AG09309 (cell line): ENCODE measurements around the gene UACA.

Experiments
- DNase-seq: peaks from one replicate; pipeline ENCODE4 v3.0.0-alpha.2; 2010; ENCODE audit warnings: low read depth
- H3K4me3 ChIP-seq: 2 replicates; pipeline ENCODE4 v1.5.1; 2011; ENCODE audit warnings: mild to moderate bottlenecking, low read depth, low read length, moderate library complexity; ENCODE audit not compliant: control insufficient read depth
- TF ChIP-seq, protein P1 (sequence below): IDR thresholded peaks from 2 replicates; pipeline ENCODE4 v1.5.1; 2011; ENCODE audit warnings: mild to moderate bottlenecking, low read depth, low read length, inconsistent platforms; ENCODE audit not compliant: insufficient read depth, control insufficient read depth; ENCODE audit errors: missing control alignments

The UACA gene

DNA sequence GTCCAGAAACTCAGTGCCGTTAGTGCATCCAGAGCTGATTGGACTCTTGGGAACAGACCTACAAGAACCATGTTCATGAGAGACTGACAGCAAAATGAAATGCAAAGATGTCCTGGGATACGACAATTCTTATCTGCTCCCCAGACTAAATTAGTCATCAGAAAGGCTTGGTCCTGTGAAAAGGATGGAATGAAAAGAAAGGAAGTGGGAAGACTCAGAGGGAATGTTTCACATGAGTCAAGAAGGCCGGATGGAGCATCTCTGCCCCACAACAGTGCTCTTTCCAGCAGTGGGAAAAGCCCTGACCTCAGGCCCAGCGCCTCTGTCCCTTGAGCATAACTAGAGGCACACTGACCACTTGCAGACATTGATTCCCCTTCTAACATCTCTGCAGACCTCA, 39.3 kb upstream of the UACA start:
- no peak for DNase-seq
- H3K4me3 ChIP-seq = no peak overlapping the region
- TF ChIP-seq, protein P1, sequence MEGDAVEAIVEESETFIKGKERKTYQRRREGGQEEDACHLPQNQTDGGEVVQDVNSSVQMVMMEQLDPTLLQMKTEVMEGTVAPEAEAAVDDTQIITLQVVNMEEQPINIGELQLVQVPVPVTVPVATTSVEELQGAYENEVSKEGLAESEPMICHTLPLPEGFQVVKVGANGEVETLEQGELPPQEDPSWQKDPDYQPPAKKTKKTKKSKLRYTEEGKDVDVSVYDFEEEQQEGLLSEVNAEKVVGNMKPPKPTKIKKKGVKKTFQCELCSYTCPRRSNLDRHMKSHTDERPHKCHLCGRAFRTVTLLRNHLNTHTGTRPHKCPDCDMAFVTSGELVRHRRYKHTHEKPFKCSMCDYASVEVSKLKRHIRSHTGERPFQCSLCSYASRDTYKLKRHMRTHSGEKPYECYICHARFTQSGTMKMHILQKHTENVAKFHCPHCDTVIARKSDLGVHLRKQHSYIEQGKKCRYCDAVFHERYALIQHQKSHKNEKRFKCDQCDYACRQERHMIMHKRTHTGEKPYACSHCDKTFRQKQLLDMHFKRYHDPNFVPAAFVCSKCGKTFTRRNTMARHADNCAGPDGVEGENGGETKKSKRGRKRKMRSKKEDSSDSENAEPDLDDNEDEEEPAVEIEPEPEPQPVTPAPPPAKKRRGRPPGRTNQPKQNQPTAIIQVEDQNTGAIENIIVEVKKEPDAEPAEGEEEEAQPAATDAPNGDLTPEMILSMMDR = no peak

DNA sequence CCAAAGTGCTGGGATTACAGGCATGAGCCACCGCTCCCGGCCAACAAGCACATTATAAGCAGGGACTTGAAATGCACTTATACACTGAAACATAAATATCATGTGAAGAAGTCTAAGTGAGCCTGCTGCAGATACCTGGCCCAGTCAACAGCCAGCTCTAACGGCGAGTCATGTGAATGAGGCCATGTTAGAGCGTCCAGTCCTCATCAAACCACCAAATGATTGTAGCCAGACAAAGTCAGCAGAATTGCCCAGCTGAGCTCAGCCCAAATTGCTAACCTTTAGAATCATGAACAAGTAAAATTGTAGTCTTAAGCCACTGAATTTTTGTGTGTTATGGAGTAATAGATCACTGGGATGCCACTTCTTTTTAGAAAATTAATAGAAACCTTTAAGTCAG, 37.8 kb upstream of the UACA start:
- no peak for DNase-seq
- TF ChIP-seq, protein P1 = no peak
- no peak overlapping the region for H3K4me3 ChIP-seq

DNA sequence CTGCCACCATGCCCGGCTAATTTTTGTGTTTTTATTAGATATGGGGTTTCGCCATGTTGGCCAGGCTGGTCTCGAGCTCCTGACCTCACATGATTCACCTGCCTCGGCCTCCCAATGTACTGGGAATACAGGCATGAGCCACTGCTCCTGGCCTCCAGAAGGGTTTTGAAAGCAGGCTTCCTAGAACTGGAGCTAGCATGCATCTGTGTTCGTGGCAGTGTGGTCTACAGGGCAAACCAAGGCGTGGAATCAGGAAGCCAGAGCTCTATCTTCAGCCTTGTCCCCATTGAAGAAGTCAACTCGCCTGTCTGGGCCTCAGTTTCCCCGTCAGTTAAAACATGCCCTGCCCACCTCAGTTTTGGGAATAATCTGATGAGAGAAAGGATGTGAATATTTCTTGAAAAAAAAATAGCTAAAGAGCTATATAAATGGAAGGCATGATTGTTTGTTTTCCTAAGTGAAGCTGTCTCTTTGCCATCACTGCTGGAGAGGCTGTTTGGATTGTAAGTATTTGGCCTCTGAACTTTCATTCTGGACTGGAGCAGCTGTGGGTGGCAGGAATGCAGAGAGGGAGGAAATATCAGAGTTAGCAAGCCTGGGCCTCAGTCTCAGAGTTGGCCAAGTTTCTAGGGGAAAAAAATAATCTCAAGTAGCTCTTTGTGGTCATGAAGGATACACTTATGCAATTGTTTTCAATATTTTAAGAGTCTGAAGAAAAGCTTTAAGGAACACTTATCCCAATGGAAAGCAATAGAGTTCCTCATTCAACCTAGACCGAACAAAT, 36.5 kb upstream of the UACA start:
- TF ChIP-seq, protein P1 = no peak
- DNase-seq = peak; percentile 96

DNA sequence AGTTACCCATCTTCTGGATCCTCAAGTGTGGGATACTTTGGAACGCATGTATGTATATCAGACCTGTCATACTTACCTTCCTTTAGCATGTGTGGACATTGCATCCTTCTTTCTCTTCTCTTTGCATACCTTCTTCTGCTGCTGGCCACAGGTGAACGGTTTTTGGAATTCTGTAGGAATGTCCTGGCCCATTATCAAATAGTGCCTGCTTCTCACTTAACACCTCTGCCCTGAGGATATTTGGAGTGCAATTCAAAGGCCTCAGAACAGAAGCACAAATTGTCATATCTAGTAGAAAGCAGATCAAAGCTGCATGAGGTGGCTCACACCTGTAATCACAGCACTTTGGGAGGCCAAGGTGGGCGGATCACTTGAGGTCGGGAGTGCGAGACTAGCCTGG, 34.1 kb upstream of the UACA start:
- no peak for DNase-seq
- H3K4me3 ChIP-seq = no peak overlapping the region
- TF ChIP-seq, protein P1 = no peak

More for the DNA sequence above, 36.5 kb upstream of the UACA start:
- no peak overlapping the region for H3K4me3 ChIP-seq

DNA sequence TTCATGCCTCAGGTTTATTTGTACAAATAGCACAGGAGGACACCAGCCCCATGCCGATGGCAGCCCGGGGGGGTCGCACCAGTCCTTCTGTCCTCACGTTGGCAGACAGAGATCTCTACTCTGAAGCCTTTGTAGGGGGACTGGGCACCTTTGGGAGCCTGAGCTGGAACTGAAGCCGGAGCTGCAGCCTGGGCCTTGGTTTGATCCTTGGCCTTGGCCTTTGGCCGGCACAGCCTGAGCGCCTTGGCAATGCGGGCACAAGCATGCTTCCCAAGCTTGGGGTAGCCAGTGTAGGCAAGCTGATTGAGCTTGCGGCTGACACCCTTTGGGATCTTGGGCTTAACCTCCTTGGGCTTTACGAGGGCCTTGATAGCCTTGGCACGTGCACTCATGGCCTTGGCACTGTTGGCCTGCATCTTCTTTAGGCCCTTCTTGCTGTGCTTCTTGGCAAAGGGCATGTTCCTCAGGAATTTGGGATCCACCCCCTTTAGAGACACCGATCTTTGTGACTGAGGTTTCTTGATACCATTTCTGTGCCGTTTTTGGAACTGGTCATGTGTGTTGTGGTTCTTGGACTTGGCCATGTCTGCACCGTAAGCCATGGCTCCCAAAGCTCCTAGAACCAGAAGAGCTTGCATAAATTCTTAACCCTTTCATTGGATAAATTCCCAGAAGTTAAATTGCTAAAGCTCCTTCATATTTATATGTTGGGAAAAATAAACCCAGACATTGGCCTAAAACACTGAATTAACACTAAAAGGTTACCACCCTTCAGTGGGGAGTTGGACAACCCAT, 33.4 kb upstream of the UACA start:
- no peak for DNase-seq
- H3K4me3 ChIP-seq = no peak overlapping the region
- TF ChIP-seq, protein P1 = no peak

DNA sequence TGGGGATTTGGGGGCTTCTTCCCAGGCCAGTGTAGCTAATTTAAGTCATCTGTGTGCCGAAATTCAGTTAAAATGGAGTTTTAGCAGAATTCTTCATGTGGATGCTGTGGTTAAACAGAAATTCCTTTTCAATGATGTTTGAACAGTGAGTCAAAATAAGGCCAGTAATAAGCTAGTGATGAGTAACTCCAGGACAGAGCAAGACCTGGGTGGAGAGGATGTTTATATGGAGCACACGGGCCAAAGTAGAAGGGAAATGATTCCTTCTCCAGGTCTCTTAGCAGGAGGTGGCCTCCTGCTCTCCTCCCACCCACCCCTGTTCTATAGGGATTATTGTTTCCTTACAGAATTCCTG, 31.9 kb upstream of the UACA start:
- peak; percentile 84 for DNase-seq
- H3K4me3 ChIP-seq = no peak overlapping the region
- TF ChIP-seq, protein P1 = no peak
